Measurements from ENCODE around the gene CIRBP. TPM values are rescaled to one million over a fixed set of nuclear protein-coding genes. Genes with fewer than 3 reads are reported as not detected.
A peak's percentile ranks its signal among the peaks of the same experiment; 100 is the strongest.

Gene CIRBP
- total RNA-seq, 1 experiment from 2014 or later = 263 TPM

DNA sequence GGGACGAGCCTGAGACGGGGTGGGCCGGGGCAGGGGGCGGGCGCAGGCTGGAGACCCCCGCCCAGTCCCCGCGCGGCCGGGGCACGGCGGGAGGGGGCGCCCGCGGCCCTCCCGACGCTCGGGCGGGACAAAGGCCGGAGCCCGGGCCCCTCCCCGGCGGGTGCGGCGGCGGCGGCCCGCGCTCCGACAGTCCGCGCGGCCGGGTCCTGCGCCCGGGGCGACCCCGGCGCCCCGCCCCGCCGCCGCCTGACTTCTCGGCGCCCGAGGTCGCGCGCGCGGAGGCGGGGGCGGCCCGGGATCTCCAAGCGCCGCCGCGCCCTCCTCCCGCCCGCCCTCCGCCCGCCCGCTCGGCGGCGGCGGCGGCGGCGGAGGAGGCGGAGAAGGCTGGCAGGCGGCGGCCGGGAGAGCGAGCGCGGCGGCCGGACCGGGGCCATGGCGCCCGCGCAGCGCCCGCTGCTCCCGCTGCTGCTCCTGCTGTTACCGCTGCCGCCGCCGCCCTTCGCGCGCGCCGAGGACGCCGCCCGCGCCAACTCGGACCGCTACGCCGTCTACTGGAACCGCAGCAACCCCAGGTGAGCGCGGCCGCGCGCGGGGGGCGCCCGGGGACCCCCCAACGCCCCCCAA lies 16.7 kb downstream of the CIRBP start, which contains the start of gene EFNA2:
EFNA2 (plus strand) TSS at position 137 of the 624 bp plus-strand sequence; CDS start at position 433, 296 bp downstream.
- H2BK120ac ChIP-seq (ENCODE audit: low read depth, low read length, poor library complexity, severe bottlenecking) = no peak within 1 kb of the TSS
- no peaks in the 10 kb centered on the region for H3K36me3 Mint-ChIP-seq (ENCODE audit: insufficient read depth in 1 of 3, low read depth in 3 of 3)
- H3K4me1 ChIP-seq (ENCODE audit: insufficient read depth, low read length) = no peaks in the 10 kb centered on the region
- no CpG with 5 or more reads among the region's 113 CpGs for WGBS (ENCODE audit: extremely low coverage, insufficient read length, low lambda C conversion rate)
- peak within 1 kb of the TSS; percentile 68 for H3K14ac ChIP-seq (ENCODE audit: insufficient read depth, low read length)
- no peak within 1 kb of the TSS for H2BK5ac ChIP-seq (ENCODE audit: insufficient read length, low read length)
- no peak within 1 kb of the TSS for H3K4ac ChIP-seq (ENCODE audit: low read depth, low read length)
- H4K91ac ChIP-seq (ENCODE audit: insufficient read length, low read depth, low read length) = no peak within 1 kb of the TSS
- no peak within 1 kb of the TSS for H4K5ac ChIP-seq (ENCODE audit: insufficient read length, low read depth, low read length)
- no peak within 1 kb of the TSS for H3K56ac ChIP-seq (ENCODE audit: insufficient read length, low read depth, low read length)
- H4K8ac ChIP-seq (replicated peaks; ENCODE audit: insufficient read length, low read depth, low read length) = no peak within 1 kb of the TSS
- no peak within 1 kb of the TSS for H2BK12ac ChIP-seq (ENCODE audit: insufficient read length, low read depth, low read length)
- no peak within 1 kb of the TSS for H3K27ac Mint-ChIP-seq
- no peaks in the 10 kb centered on the region for H3K9me3 Mint-ChIP-seq
- H3K23me2 ChIP-seq (ENCODE audit: insufficient read length, low read depth, low read length, poor library complexity, severe bottlenecking) = peaks cover 4% of the 10 kb centered on the region
- H3K4me3 Mint-ChIP-seq = peak within 1 kb of the TSS; percentile 71 to 84
- TF ChIP-seq CTCF (conservative IDR thresholded peaks at IDR 0.05) = no peak; the same call in 2 of the 3 replicates
- no peak within 1 kb of the TSS for H2AFZ ChIP-seq (ENCODE audit: low read length)
- no peaks in the 10 kb centered on the region for H3K9me3 ChIP-seq (ENCODE audit: control insufficient read depth, low read depth, low read length)
- H2BK15ac ChIP-seq (ENCODE audit: low read depth, low read length) = no peak within 1 kb of the TSS
- H3K79me2 ChIP-seq (ENCODE audit: insufficient read depth, low read length) = peaks cover 2% of the 10 kb centered on the region; the same call in 1 of the 2 replicates
- H4K20me1 ChIP-seq (ENCODE audit: control insufficient read depth, insufficient read depth, insufficient read length) = no peaks in the 10 kb centered on the region
- H3K27ac ChIP-seq (ENCODE audit: insufficient read length, low read depth, low read length) = no peak within 1 kb of the TSS
- peak within 1 kb of the TSS; percentile 19 for H3K4me2 ChIP-seq (ENCODE audit: insufficient read depth, insufficient read length, low read length)
- no peak within 1 kb of the TSS for H2AK5ac ChIP-seq (ENCODE audit: insufficient read length, low read length)
- peaks cover 7 to 20% of the 10 kb centered on the region in 2 experiments for H3K4me1 Mint-ChIP-seq
- H3K18ac ChIP-seq (ENCODE audit: insufficient read length, low read depth, low read length) = no peak within 1 kb of the TSS
- no peak for DNase-seq
- H3K27me3 ChIP-seq (ENCODE audit: insufficient read depth, low read length) = no peaks in the 10 kb centered on the region
- no peaks in the 10 kb centered on the region for H3K79me1 ChIP-seq (ENCODE audit: insufficient read depth, low read depth, low read length, poor library complexity, severe bottlenecking)
- peaks cover 15% of the 10 kb centered on the region for H3K27me3 Mint-ChIP-seq (ENCODE audit: low read depth)
- H3T11ph ChIP-seq (ENCODE audit: low read length) = no peak within 1 kb of the TSS
- H3K9ac ChIP-seq (ENCODE audit: extremely low read depth, insufficient read length, low read length) = no peak within 1 kb of the TSS
- no peak within 1 kb of the TSS for H3K23ac ChIP-seq (ENCODE audit: insufficient read length, low read depth, low read length)
- H2BK20ac ChIP-seq (ENCODE audit: low read depth, low read length, poor library complexity, severe bottlenecking) = no peak within 1 kb of the TSS
